HG03469 (cell line): ENCODE data around the gene OLFM2.
"Not testable (repeated sequence)": the region's sequence is repeated elsewhere in the genome, so short reads cannot be mapped to it uniquely, and the experiment has no call there.

Experiments
- ATAC-seq: cut with Tn5 transposase; IDR thresholded peaks from one replicate; pipeline ENCODE4 v1.9.1; 2021; ENCODE audit warnings: mild to moderate bottlenecking, moderate library complexity, moderate number of reproducible peaks; ENCODE audit not compliant: unreplicated experiment

The OLFM2 gene

GRCh38 chr19:9865732-9866501 lies 70.4 kb downstream of the OLFM2 start:
- no peak for ATAC-seq

DNA sequence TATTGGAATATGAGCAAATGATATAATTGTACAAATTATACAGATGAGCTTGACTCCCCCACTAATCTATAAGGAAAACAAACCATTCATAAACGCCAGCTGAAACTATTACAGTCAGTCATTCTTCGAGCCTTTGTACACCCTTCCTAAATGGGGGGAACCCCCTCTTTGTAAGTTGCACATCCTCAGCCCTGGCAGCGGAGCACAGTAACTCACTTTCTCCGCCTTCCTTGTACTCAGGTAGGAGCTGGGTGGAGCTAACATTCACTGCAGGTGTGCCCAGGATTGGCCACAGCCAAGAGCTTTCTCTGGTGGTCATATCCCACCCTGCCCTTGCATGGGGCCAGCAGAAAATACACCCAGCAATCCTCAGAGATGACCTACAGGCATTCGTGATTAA lies 72.6 kb downstream of the OLFM2 start:
- ATAC-seq, result no peak

DNA sequence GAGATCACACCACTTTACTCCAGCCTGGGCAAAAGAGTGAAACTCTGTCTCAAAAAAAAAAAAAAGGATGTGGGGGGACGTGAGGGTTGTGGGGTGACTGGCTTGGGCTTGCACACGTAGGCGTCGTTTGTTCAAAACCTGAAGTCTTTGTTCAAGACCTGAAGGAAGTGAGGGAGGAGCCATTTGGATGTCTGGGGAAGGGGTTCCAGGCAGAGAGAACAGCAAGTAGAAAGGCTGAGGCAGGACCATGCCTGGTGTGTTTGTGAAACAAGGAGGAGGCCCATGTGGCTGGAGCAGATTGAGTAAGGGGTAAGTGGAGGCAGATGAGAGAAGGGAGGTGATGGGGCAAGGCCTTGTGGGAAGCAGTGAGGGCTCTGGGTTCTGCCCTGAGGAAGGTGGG lies 73.4 kb downstream of the OLFM2 start:
- ATAC-seq, result no peak

- no peak for ATAC-seq
Measured at GRCh38 chr19:9861503-9861902, 74.8 kb downstream of the OLFM2 start.

DNA sequence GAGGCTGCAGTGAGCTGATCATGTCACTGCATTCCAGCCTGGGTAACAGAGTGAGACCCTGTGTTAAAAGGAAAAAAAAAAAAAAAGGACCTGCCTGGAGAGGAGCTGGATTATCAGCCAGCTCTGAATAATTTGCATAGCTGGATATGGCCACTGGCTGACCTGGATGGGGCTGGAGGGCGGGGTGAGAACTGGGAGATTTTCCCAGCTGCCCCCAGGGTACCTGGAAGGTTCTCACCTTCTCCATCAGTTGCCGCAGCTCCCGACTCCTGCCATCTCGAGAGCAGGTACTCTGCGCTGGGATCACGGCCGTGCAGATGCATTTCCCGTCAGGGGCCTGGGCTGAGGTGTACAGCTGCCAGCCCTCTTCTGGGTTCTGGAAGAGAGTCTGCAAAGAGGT lies 75.9 kb downstream of the OLFM2 start:
- ATAC-seq, result no peak

DNA sequence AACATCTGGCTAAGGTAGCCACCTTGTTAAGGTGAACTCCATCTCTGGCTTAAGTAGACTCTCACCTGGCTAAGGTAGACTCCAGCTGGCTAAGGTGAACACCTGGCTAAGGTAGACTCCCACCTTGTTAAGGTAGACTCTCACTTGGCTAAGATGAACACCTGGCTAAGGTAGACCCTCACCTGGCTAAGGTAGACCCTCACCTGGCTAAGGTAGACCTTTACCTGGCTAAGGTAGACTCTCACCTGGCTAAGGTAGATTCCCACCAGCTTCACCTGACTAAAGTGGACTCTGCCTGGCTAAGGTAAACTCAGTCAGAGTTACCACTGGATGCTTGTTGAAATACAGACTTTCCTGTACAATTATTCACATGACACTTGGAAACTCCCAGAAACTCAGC lies 77.5 kb downstream of the OLFM2 start:
- no peak for ATAC-seq

DNA sequence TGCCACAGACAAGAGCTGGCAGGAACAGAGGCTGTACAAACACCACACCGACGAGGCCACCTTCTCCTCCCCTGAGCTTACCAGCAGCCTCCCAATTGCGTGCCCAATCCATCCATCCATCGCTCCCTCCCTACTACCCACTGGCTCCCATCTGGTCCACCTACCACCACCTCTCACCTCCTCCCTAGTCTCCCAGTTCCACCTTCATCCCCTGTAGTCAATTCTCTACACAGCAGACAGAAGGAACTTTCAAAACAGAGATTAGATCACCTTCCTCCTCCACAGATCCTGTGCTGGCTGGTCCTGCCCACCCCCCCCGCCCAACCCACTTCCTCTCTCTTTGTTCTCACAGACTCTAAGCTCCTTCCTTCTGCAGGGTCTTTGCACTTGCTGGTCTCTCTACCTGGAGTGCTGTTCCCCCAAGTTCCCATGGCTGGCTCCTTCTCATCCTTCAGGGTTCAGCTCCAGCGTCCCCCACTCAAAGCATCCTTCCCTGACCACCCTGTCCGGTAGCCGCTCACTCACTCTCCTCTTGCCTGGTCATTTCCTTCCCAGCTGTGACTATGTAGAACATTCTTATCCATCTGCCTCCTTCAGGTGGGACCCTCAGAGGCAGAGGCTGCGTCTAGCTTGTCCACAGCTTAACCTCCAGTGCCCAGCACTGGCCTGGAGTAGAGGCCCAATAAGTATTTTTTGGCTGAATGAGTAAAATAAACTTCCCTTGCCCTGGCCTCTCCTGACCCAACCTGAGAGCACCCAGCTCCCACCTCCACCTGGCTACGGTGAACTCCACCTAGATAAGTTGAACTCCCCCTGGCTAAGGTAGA lies 78.2 kb downstream of the OLFM2 start:
- no peak for ATAC-seq

- ATAC-seq, result no peak
Measured at GRCh38 chr19:9857076-9857721, 79.1 kb downstream of the OLFM2 start.

DNA sequence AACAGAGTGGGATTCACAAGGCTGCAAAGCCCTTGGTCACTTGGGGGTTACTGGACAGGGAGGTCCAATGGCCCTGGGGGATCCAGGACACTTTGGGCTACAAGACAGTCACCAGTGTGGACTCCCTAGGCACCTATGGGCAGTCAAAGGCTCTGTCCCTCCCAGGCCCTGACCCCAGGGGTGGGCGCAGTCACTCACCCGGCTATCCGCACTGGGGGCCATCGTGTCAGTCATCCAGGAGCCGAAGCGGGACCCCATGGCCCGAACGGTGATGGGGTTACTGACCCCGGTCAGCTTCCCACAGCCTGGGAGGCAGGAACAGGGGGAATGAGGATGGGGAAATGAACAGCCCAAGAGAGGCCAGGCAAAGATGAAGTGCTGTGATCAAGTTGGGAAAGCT lies 79.7 kb downstream of the OLFM2 start:
- ATAC-seq, result no peak

- no peak for ATAC-seq
Measured at GRCh38 chr19:9854282-9854846, 82.0 kb downstream of the OLFM2 start.

GRCh38 chr19:9850235-9850959 lies 85.9 kb downstream of the OLFM2 start:
- no peak for ATAC-seq

DNA sequence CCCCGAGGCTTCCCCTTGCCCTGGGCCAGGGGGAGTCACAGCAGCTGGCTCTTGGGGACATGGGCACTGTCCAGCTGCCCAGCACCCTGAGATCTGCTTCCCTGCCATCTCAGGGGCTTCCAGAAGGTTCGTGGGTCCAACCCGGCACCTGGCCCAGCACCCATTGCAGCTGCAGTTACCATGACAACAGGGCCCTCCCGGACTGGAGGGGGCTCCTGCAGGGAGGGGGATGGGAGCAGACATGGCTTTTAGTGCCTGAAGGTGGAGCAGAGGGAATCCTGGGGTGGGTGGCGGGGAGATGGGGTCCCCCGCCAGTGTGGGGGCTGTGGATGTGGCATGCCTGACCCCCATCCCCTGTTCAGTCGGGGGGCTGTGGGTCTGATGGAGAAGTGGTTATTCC lies 86.5 kb downstream of the OLFM2 start:
- ATAC-seq, result no peak

- ATAC-seq, result no peak
Measured at GRCh38 chr19:9848762-9849161, 87.6 kb downstream of the OLFM2 start.

- ATAC-seq, result no peak
Measured at GRCh38 chr19:9848060-9848459, 88.3 kb downstream of the OLFM2 start.

- ATAC-seq, result no peak
Measured at GRCh38 chr19:9847087-9847671, 89.1 kb downstream of the OLFM2 start.

DNA sequence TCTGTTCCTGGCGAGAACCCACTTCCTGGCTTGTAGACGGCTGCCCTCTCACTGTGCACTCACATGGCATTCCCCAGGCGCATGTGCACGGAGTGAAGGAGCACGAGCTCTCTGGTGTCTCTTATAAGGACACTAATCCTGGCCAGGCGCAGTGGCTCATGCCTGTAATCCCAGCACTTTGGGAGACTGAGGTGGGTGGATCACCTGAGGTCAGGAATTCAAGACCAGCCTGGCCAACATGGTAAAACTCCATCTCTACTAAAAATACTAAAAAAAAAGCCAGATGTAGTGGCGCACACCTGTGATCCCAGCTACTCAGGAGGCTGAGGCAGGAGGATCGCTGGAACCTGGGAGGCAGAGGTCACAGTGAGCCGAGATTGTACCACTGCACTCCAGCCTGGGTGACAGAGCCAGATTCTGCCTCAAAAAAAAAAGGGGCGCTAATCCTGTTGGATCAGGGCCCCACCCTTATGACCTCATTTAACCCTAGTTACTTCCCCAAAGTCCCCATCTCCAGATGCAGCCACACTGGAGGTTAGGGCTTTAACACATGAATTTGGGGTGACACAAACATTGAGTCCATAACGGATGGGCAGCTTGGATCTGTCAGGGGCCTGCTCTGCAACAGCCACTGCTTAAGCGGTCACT lies 92.6 kb downstream of the OLFM2 start:
- not testable (repeated sequence) for ATAC-seq

DNA sequence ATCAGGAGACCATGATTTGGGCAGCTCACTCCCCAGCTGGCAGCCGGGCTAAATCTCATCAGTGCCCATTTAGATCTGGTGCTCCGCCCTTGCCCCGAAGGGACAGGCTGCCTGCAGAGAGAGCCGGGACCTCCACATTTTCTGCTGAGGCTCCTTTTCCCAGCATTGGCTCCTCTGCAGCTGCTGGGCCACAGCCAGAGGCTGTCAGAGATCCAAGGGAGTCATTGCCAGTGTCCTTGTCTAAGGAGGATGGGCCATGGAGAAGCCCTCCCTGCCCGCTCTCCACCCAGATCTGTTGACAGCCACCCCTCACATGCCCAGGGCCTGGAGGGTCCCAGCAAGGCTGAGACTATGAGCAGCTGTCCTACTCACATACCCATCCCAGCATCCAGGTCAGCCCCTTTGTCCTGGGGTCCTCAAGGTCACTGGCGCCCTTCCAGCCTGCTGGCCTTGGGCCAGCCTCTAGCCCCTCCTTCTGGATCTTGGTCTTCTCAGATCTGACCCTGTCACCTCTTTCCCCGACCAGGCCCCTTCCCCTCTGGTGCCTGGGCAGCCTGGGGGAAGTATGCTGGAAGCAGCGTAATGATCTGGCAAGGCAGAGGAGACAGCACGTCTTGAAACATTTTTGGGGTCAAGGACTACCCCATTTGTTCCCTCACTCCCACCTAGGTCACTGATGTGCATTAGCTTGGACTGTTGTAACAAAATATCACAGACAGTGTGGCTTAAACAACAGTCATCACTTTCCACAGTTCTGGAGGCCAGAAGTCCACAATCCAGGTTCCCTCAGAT lies 93.3 kb downstream of the OLFM2 start:
- no peak for ATAC-seq

DNA sequence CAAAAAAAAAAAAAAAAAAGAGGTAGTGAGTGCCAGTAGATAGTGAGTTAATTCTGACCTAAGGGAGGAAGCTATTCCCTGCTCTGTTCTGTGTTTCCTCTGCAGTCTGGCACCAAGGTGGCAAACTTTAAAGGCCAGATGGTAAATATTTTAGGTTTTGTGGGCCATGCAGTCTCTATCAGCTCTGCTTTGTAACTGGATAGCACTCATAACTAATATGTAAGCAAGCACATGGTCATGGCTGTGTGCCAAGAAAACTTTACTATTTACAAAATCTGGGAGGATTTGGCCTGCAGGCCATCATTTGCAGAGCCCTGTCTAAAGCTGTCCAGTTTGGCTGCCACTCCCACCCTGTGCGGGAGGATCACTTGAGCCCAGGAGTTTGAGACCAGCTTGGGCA lies 96.9 kb downstream of the OLFM2 start:
- ATAC-seq, result no peak

DNA sequence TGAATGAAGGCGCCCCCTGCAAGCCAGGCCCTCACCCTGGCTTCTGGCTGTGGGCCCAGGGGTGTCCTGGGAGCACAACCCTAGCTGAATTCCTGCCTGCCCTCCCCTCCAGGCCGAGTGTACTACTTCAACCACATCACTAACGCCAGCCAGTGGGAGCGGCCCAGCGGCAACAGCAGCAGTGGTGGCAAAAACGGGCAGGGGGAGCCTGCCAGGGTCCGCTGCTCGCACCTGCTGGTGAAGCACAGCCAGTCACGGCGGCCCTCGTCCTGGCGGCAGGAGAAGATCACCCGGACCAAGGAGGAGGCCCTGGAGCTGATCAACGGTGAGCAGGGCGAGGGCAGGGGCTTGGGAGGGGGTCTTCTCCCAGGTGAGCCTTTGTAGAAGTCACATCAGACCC lies 98.0 kb downstream of the OLFM2 start:
- no peak for ATAC-seq
